H9 (cell line): Measurements from ENCODE around the gene FNDC3B. TPM values are rescaled to one million over a fixed set of nuclear protein-coding genes. Genes with fewer than 3 reads are reported as not detected.

Experiments
- DNase-seq: peaks from one replicate; pipeline ENCODE4 v3.0.0-alpha.2; 2017
- H2AFZ ChIP-seq: one replicate; pipeline ENCODE4 v1.6.1; 2013; ENCODE audit warnings: mild to moderate bottlenecking, low read length, control low read depth, moderate library complexity
- H2AK5ac ChIP-seq: 2 replicates; pipeline ENCODE4 v1.6.1; 2013; ENCODE audit warnings: low read length, control low read depth, mixed read lengths; ENCODE audit not compliant: insufficient read length
- H2BK120ac ChIP-seq: one replicate; pipeline ENCODE4 v1.6.1; 2013; ENCODE audit warnings: low read depth, mild to moderate bottlenecking, low read length, control low read depth, inconsistent platforms; ENCODE audit not compliant: poor library complexity, severe bottlenecking
- H2BK12ac ChIP-seq: 2 replicates; pipeline ENCODE4 v1.6.1; 2013; ENCODE audit warnings: low read length, control low read depth, mixed read lengths, low read depth; ENCODE audit not compliant: insufficient read length
- H2BK15ac ChIP-seq: 2 replicates; pipeline ENCODE4 v1.6.1; 2013; ENCODE audit warnings: low read depth, low read length, control low read depth
- H2BK20ac ChIP-seq: one replicate; pipeline ENCODE4 v1.6.1; 2013; ENCODE audit warnings: low read depth, mild to moderate bottlenecking, low read length, control low read depth, inconsistent platforms; ENCODE audit not compliant: poor library complexity, severe bottlenecking
- H2BK5ac ChIP-seq: 2 replicates; pipeline ENCODE4 v1.6.1; 2013; ENCODE audit warnings: low read length, control low read depth, mixed read lengths; ENCODE audit not compliant: insufficient read length
- H3K14ac ChIP-seq: 2 replicates; pipeline ENCODE4 v1.6.1; 2013; ENCODE audit warnings: low read length, control low read depth; ENCODE audit not compliant: insufficient read depth
- H3K18ac ChIP-seq: 2 replicates; pipeline ENCODE4 v1.6.1; 2013; ENCODE audit warnings: low read depth, mild to moderate bottlenecking, mixed read lengths, low read length, control low read depth; ENCODE audit not compliant: insufficient read length
- H3K23ac ChIP-seq: 2 replicates; pipeline ENCODE4 v1.6.1; 2013; ENCODE audit warnings: low read length, control low read depth, mixed read lengths, low read depth; ENCODE audit not compliant: insufficient read length
- H3K23me2 ChIP-seq: 2 replicates; pipeline ENCODE4 v1.6.1; 2013; ENCODE audit warnings: low read depth, mild to moderate bottlenecking, mixed read lengths, low read length, control low read depth; ENCODE audit not compliant: insufficient read length, poor library complexity, severe bottlenecking
- H3K27ac ChIP-seq: 2 replicates; pipeline ENCODE4 v1.5.1; 2013; ENCODE audit warnings: low read length, control low read depth, mixed read lengths, low read depth; ENCODE audit not compliant: insufficient read length
- H3K27me3 ChIP-seq: 2 replicates; pipeline ENCODE4 v1.6.1; 2013; ENCODE audit warnings: low read length, control low read depth, inconsistent platforms; ENCODE audit not compliant: insufficient read depth
- H3K4ac ChIP-seq: 2 replicates; pipeline ENCODE4 v1.6.1; 2013; ENCODE audit warnings: low read depth, mild to moderate bottlenecking, control low read depth, inconsistent platforms, low read length, moderate library complexity
- H3K4me1 ChIP-seq: 2 replicates; pipeline ENCODE4 v1.6.1; 2013; ENCODE audit warnings: low read length, control low read depth, inconsistent platforms; ENCODE audit not compliant: insufficient read depth
- H3K4me2 ChIP-seq: 2 replicates; pipeline ENCODE4 v1.6.1; 2013; ENCODE audit warnings: low read length, control low read depth, mixed read lengths; ENCODE audit not compliant: insufficient read length, insufficient read depth
- H3K56ac ChIP-seq: 2 replicates; pipeline ENCODE4 v1.6.1; 2013; ENCODE audit warnings: low read depth, mild to moderate bottlenecking, mixed read lengths, low read length, control low read depth; ENCODE audit not compliant: insufficient read length
- H3K79me1 ChIP-seq: 2 replicates; pipeline ENCODE4 v1.6.1; 2013; ENCODE audit warnings: low read depth, mild to moderate bottlenecking, moderate library complexity, low read length, control low read depth, inconsistent platforms; ENCODE audit not compliant: insufficient read depth, poor library complexity, severe bottlenecking
- H3K79me2 ChIP-seq: 2 replicates; pipeline ENCODE4 v1.6.1; 2013; ENCODE audit warnings: low read length, control low read depth, inconsistent platforms; ENCODE audit not compliant: insufficient read depth
- H3K9ac ChIP-seq: 2 replicates; pipeline ENCODE4 v1.6.1; 2013; ENCODE audit warnings: low read length, control low read depth, mixed read lengths; ENCODE audit not compliant: insufficient read length; ENCODE audit errors: extremely low read depth
- H3K9me3 ChIP-seq: one replicate; pipeline ENCODE4 v1.6.1; 2013; ENCODE audit warnings: low read depth, low read length, inconsistent platforms; ENCODE audit not compliant: control insufficient read depth
- H3T11ph ChIP-seq: one replicate; pipeline ENCODE4 v1.6.1; 2013; ENCODE audit warnings: mild to moderate bottlenecking, low read length, control low read depth, inconsistent platforms
- H4K20me1 ChIP-seq: one replicate; pipeline ENCODE4 v1.6.1; 2013; ENCODE audit not compliant: control insufficient read depth, insufficient read length, insufficient read depth
- H4K5ac ChIP-seq: 2 replicates; pipeline ENCODE4 v1.6.1; 2013; ENCODE audit warnings: low read depth, mild to moderate bottlenecking, mixed read lengths, low read length, control low read depth; ENCODE audit not compliant: insufficient read length
- H4K8ac ChIP-seq: replicated peaks from 2 replicates; pipeline ENCODE4 v1.6.1; 2013; ENCODE audit warnings: low read length, control low read depth, mixed read lengths, low read depth; ENCODE audit not compliant: insufficient read length
- H4K91ac ChIP-seq: 2 replicates; pipeline ENCODE4 v1.6.1; 2013; ENCODE audit warnings: low read depth, mild to moderate bottlenecking, moderate library complexity, mixed read lengths, low read length, control low read depth; ENCODE audit not compliant: insufficient read length
- H3K27ac Mint-ChIP-seq, 3 experiments: 2 replicates in 2 of 3; 3 replicates in 1 of 3; pipeline ENCODE4 v1.8.0; 2020 to 2021; ENCODE audit warnings: mixed read lengths in 3 of 3, mild to moderate bottlenecking in 1 of 3, moderate library complexity in 1 of 3
- H3K27me3 Mint-ChIP-seq: 2 replicates; pipeline ENCODE4 v1.8.0; 2021; ENCODE audit warnings: low read depth, mild to moderate bottlenecking, moderate library complexity, mixed read lengths
- H3K36me3 Mint-ChIP-seq, 3 experiments: 2 replicates in 2 of 3; 3 replicates in 1 of 3; pipeline ENCODE4 v1.8.0; 2020 to 2021; ENCODE audit warnings: low read depth in 3 of 3, mixed read lengths in 3 of 3; ENCODE audit not compliant: insufficient read depth in 1 of 3
- H3K4me1 Mint-ChIP-seq, 2 experiments: 2 replicates each; pipeline ENCODE4 v1.8.0; 2020; ENCODE audit warnings: mixed read lengths in 2 of 2
- H3K4me3 Mint-ChIP-seq, 2 experiments: 2 replicates in 1 of 2; 3 replicates in 1 of 2; pipeline ENCODE4 v1.8.0; 2020 to 2021; ENCODE audit warnings: mild to moderate bottlenecking in 2 of 2, mixed read lengths in 2 of 2, moderate library complexity in 1 of 2
- H3K9me3 Mint-ChIP-seq, 2 experiments: 2 replicates in 1 of 2; 3 replicates in 1 of 2; pipeline ENCODE4 v1.8.0; 2020; ENCODE audit warnings: mild to moderate bottlenecking in 2 of 2, mixed read lengths in 2 of 2, moderate library complexity in 1 of 2
- CTCF ChIP-seq: fragments of 200-600 bp; sonication (generic); conservative IDR thresholded peaks from 3 replicates; pipeline ENCODE4 v1.8.0; 2021; ENCODE audit warnings: antibody characterized with exemption, mild to moderate bottlenecking
- WGBS: extraction: QIAGEN DNeasy Blood & Tissue Kit; methylation state at CpG from one replicate; pipeline ENCODE4 v1.1.7; 2013; ENCODE audit warnings: missing lambda C conversion rate, low lambda C conversion rate, mixed read lengths; ENCODE audit not compliant: insufficient read length; ENCODE audit errors: extremely low coverage; 5-methylcytosine and 5-hydroxymethylcytosine counted together
- total RNA-seq: library from RNA; stranded (reverse); gene quantifications from 2 replicates; pipeline ENCODE4 v1.2.1, GENCODE V29; 2021

FNDC3B gene
- total RNA-seq, 1 experiment from 2014 or later, result 43.8 TPM

GRCh38 chr3:172216267-172216666, 176.9 kb downstream of the FNDC3B start:
- no peak overlapping the region for H2BK120ac ChIP-seq
- H3K4me2 ChIP-seq, result no peak overlapping the region
- H3K18ac ChIP-seq, result no peak overlapping the region
- no peak overlapping the region for H3K23ac ChIP-seq
- H3K14ac ChIP-seq, result no peak overlapping the region
- no peak overlapping the region for H3K4ac ChIP-seq
- H3K27me3 ChIP-seq, result no peaks in the 10 kb centered on the region
- H3K23me2 ChIP-seq, result no peaks in the 10 kb centered on the region
- peaks cover 2% of the 10 kb centered on the region; the same call in 1 of the 2 replicates for H3K79me2 ChIP-seq
- Mint-ChIP-seq H3K4me1 (peaks cover 61 to 65% of the 10 kb centered on the region in 2 experiments), H3K4me3 (no peak overlapping the region), H3K9me3 (no peaks in the 10 kb centered on the region), H3K36me3 (peaks cover 0 to 2% (median 0%) of the 10 kb centered on the region in 3 experiments; a peak in 2 of 7 replicates), H3K27ac (peak overlapping the region in 1 of 3 experiments; percentile 14; a peak in 1 of 7 replicates), H3K27me3 (no peaks in the 10 kb centered on the region)
- H3K9ac ChIP-seq, result no peak overlapping the region
- H2BK15ac ChIP-seq, result no peak overlapping the region
- no peak overlapping the region for H3K56ac ChIP-seq
- no peak overlapping the region for H2BK12ac ChIP-seq
- H2AFZ ChIP-seq, result no peak overlapping the region
- H3K27ac ChIP-seq, result no peak overlapping the region
- WGBS, result no CpG with 5 or more reads among the region's 5 CpGs
- no peak for DNase-seq
- no peak overlapping the region for H2BK5ac ChIP-seq
- H2BK20ac ChIP-seq, result no peak overlapping the region
- no peak overlapping the region for H4K8ac ChIP-seq
- H4K91ac ChIP-seq, result no peak overlapping the region
- no peak for TF ChIP-seq CTCF
- H3K79me1 ChIP-seq, result no peaks in the 10 kb centered on the region
- H3T11ph ChIP-seq, result no peak overlapping the region
- H4K5ac ChIP-seq, result no peak overlapping the region
- no peaks in the 10 kb centered on the region for H3K9me3 ChIP-seq
- H4K20me1 ChIP-seq, result no peaks in the 10 kb centered on the region
- H2AK5ac ChIP-seq, result no peak overlapping the region
- peaks cover 9% of the 10 kb centered on the region; the same call in 1 of the 2 replicates for H3K4me1 ChIP-seq
